A549 (cell line): ENCODE results near the gene PCGF6. TPM values are rescaled to one million over a fixed set of nuclear protein-coding genes. Genes with fewer than 3 reads are reported as not detected.
A peak's percentile ranks its signal among the peaks of the same experiment; 100 is the strongest.

Experiments
- ATAC-seq, 2 experiments: fragments of 200-7000 bp in 1 of 2; fragments of >200 bp in 1 of 2; cut with Nextera tagmentation in 1 of 2; cut with Tn5 transposase in 1 of 2; 3 replicates each; pipeline versions ENCODE4 v1.8.0 to v1.9.1; 2018 to 2020; ENCODE audit warnings: mild to moderate bottlenecking in 1 of 2, moderate library complexity in 1 of 2
- CTCF ChIA-PET: fragments of 300-600 bp; sonication (Branson Sonifier 250); formaldehyde crosslinking; extraction: SDS; loops from one replicate; lab custom pipeline; 2021; ENCODE audit warnings: antibody characterized with exemption, inconsistent platforms; lab: Yijun Ruan, JAX
- POLR2A ChIA-PET: fragments of 350-600 bp; formaldehyde crosslinking; extraction: SDS; loops from one replicate; lab custom pipeline; 2021; ENCODE audit warnings: antibody characterized with exemption, inconsistent platforms; lab: Yijun Ruan, JAX
- DNase-seq, 2 experiments: peaks; one replicate each; pipeline versions ENCODE4 v3.0.0 to v3.0.0-alpha.2; 2011 to 2016; ENCODE audit warnings: low read depth in 1 of 2, low spot score in 1 of 2
- FAIRE-seq: peaks from 2 replicates; lab custom pipeline; 2011; peaks lifted over from hg19 to GRCh38; lab: Jason Lieb, UNC
- H3K27ac ChIP-seq, 2 experiments: fragments of >200 bp; sonication (Bioruptor Twin); formaldehyde crosslinking; 3 replicates each; pipeline ENCODE4 v1.5.1; 2016 to 2017
- H3K4me1 ChIP-seq: fragments of >200 bp; sonication (Bioruptor Twin); formaldehyde crosslinking; 3 replicates; pipeline ENCODE4 v1.6.1; 2016
- H3K4me2 ChIP-seq: fragments of >200 bp; sonication (Bioruptor Twin); formaldehyde crosslinking; 3 replicates; pipeline ENCODE4 v1.6.1; 2016
- H3K4me3 ChIP-seq: fragments of >200 bp; sonication (Bioruptor Twin); formaldehyde crosslinking; 3 replicates; pipeline ENCODE4 v1.5.1; 2016
- H3K9me3 ChIP-seq: fragments of >200 bp; sonication (Bioruptor Twin); formaldehyde crosslinking; 3 replicates; pipeline ENCODE4 v1.6.1; 2016
- BCL3 ChIP-seq: fragments of >200 bp; sonication (Bioruptor Twin); formaldehyde crosslinking; IDR thresholded peaks from 3 replicates; pipeline ENCODE4 v1.6.1; 2016
- BHLHE40 ChIP-seq: IDR thresholded peaks from 2 replicates; pipeline ENCODE4 v1.6.1; 2012; ENCODE audit warnings: low read depth, low read length, inconsistent platforms
- CBX8 ChIP-seq: fragments of 200-600 bp; sonication (generic); IDR thresholded peaks from 2 replicates; pipeline ENCODE4 v1.6.1; 2016
- CEBPB ChIP-seq, 2 experiments: fragments of >200 bp in 1 of 2; sonication (Bioruptor Twin) in 1 of 2; formaldehyde crosslinking in 1 of 2; IDR thresholded peaks; 2 replicates each; pipeline ENCODE4 v1.6.1; 2012 to 2016
- CHD2 ChIP-seq: fragments of 150-350 bp; IDR thresholded peaks from 2 replicates; pipeline ENCODE4 v1.6.1; 2014; ENCODE audit warnings: low read length; ENCODE audit not compliant: partially characterized antibody
- E2F6 ChIP-seq: IDR thresholded peaks from 2 replicates; pipeline ENCODE4 v1.6.1; 2012; ENCODE audit warnings: low read depth, borderline replicate concordance
- EHMT2 ChIP-seq: fragments of 200-600 bp; sonication (generic); IDR thresholded peaks from 2 replicates; pipeline ENCODE4 v1.6.1; 2016; ENCODE audit warnings: antibody characterized with exemption, low read depth, mild to moderate bottlenecking, moderate library complexity
- FOXS1 ChIP-seq: fragments of 250-450 bp; sonication (Bioruptor Pico); IDR thresholded peaks from 2 replicates; pipeline ENCODE4 v1.5.0; 2020; ENCODE audit warnings: mild to moderate bottlenecking, moderate library complexity
- GATA3 ChIP-seq: IDR thresholded peaks from 2 replicates; pipeline ENCODE4 v1.6.1; 2012; ENCODE audit warnings: borderline replicate concordance
- HES2 ChIP-seq: fragments of >200 bp; sonication (Bioruptor Twin); formaldehyde crosslinking; IDR thresholded peaks from 2 replicates; pipeline ENCODE4 v1.6.1; 2016
- HOXA7 ChIP-seq: fragments of 250-450 bp; sonication (Bioruptor Pico); IDR thresholded peaks from 2 replicates; pipeline ENCODE4 v1.5.0; 2020; ENCODE audit warnings: mild to moderate bottlenecking, moderate library complexity
- JUN ChIP-seq, 2 experiments: fragments of >200 bp; sonication (Bioruptor Twin); formaldehyde crosslinking; IDR thresholded peaks; 2 replicates in 1 of 2; 3 replicates in 1 of 2; pipeline ENCODE4 v1.6.1; 2016 to 2017
- KDM5A ChIP-seq: fragments of 200-600 bp; sonication (generic); IDR thresholded peaks from 2 replicates; pipeline ENCODE4 v1.6.1; 2016; ENCODE audit warnings: antibody characterized with exemption, mild to moderate bottlenecking
- MAX ChIP-seq: IDR thresholded peaks from 2 replicates; pipeline ENCODE4 v1.6.1; 2012
- MYC ChIP-seq: IDR thresholded peaks from 2 replicates; pipeline ENCODE4 v1.6.1; 2012; ENCODE audit warnings: mild to moderate bottlenecking, inconsistent platforms, low read length, improper control_type of control experiment, borderline replicate concordance
- NR3C1 ChIP-seq: fragments of >200 bp; sonication (Bioruptor Twin); formaldehyde crosslinking; IDR thresholded peaks from 3 replicates; pipeline ENCODE4 v1.6.1; 2017
- PBX3 ChIP-seq: IDR thresholded peaks from 2 replicates; pipeline ENCODE4 v1.6.1; 2012
- POLR2A ChIP-seq: IDR thresholded peaks from 2 replicates; pipeline ENCODE4 v1.6.1; 2012; ENCODE audit warnings: mild to moderate bottlenecking, low read length
- RAD21 ChIP-seq, 2 experiments: fragments of >200 bp in 1 of 2; sonication (Bioruptor Twin) in 1 of 2; formaldehyde crosslinking in 1 of 2; IDR thresholded peaks in 1 of 2; conservative IDR thresholded peaks in 1 of 2; 2 replicates in 1 of 2; 3 replicates in 1 of 2; pipeline ENCODE4 v1.6.1; 2012 to 2018; ENCODE audit warnings: inconsistent platforms in 1 of 2
- REST ChIP-seq: fragments of 200-600 bp; sonication (generic); IDR thresholded peaks from 2 replicates; pipeline ENCODE4 v1.6.1; 2016; ENCODE audit warnings: antibody characterized with exemption, mild to moderate bottlenecking, moderate library complexity
- RFX5 ChIP-seq: fragments of 450-650 bp; IDR thresholded peaks from 2 replicates; pipeline ENCODE4 v1.7.1; 2014; ENCODE audit warnings: antibody characterized with exemption, mild to moderate bottlenecking, moderate library complexity
- SREBF2 ChIP-seq: fragments of 450-650 bp; IDR thresholded peaks from 2 replicates; pipeline ENCODE4 v1.6.1; 2014; ENCODE audit warnings: mild to moderate bottlenecking, moderate library complexity
- TFCP2L1 ChIP-seq: fragments of 250-450 bp; sonication (Bioruptor Pico); IDR thresholded peaks from 2 replicates; pipeline ENCODE4 v1.5.0; 2021; ENCODE audit warnings: mild to moderate bottlenecking
- WGBS: methylation state at CpG from one replicate; pipeline ENCODE4 v1.1.6; 2017; ENCODE audit errors: missing lambda C conversion rate; 5-methylcytosine and 5-hydroxymethylcytosine counted together
- polyA plus RNA-seq, 4 experiments: library from polyadenylated mRNA; depleted of rRNA in 3 of 4; stranded (reverse); fragments of >200 nt; fragmentation: RNase III in 1 of 4; extraction: RNeasy Plus Mini Kit Qiagen cat#74134 plus additional on column Dnase treatment in 1 of 4; gene quantifications; 2 replicates in 3 of 4; 3 replicates in 1 of 4; pipeline ENCODE4 v1.2.3, GENCODE V29; 2011 to 2017

PCGF6 gene
- polyA plus RNA-seq, 2 of the 4 experiments (the other 2 are of a cell fraction) = 11.3 to 17.6 TPM

- TF ChIP-seq MYC = peak; percentile 89; the same call in 1 of the 2 replicates
- TF ChIP-seq NR3C1 = no peak
- TF ChIP-seq FOXS1 (CRISPR knock-in tag) = no peak
- no peak for TF ChIP-seq REST
- TF ChIP-seq RFX5 = peak; percentile 57; the same call in 1 of the 2 replicates
- TF ChIP-seq MAX = peak; percentile 98
- TF ChIP-seq SREBF2 = no peak
- TF ChIP-seq PBX3 = peak; percentile 8; the same call in 1 of the 2 replicates
- TF ChIP-seq CHD2 = no peak
- TF ChIP-seq POLR2A = peak; percentile 94
- no peak for TF ChIP-seq HES2
- peak; percentile 93 for TF ChIP-seq BCL3
- 0 out of 2 replicates have a peak, but pooled peaks have one; percentile 27 for TF ChIP-seq KDM5A
- peak; percentile 59 to 77; a peak in 3 of 5 replicates for TF ChIP-seq JUN (IDR thresholded peaks at IDR 0.05)
- TF ChIP-seq BHLHE40 = no peak
- no peak for TF ChIP-seq EHMT2
- TF ChIP-seq GATA3 = 0 out of 2 replicates have a peak, but pooled peaks have one; percentile 38
- no peak for TF ChIP-seq CBX8
- no peak for TF ChIP-seq CEBPB (IDR thresholded peaks at IDR 0.05)
- TF ChIP-seq HOXA7 = no peak
- TF ChIP-seq RAD21 (conservative IDR thresholded peaks at IDR 0.05 in 1 of 2, IDR thresholded peaks at IDR 0.05 in 1 of 2) = no peak
- TF ChIP-seq TFCP2L1 (CRISPR knock-in tag) = no peak
- peak; percentile 82 for TF ChIP-seq E2F6
- peak; percentile 97 to 98 for DNase-seq
- no peak for FAIRE-seq
- ATAC-seq = peak; percentile 100
- ChIA-PET POLR2A (interaction anchor here (0.5 to 1.7 kb wide), 3 partner anchors 8 to 1282 kb away, joined by 3 to 7 read pairs (median 5); partner anchors contain the start of gene TAF5), CTCF (interaction anchor here (0.9 to 2.0 kb wide), 5 partner anchors 9 to 197 kb away, joined by 3 to 11 read pairs (median 4); partner anchors contain the start of gene TAF5)
- Histone ChIP-seq H3K9me3 (no peaks in the 10 kb centered on the region), H3K4me2 (peak within 1 kb of the TSS; percentile 98), H3K4me3 (peak within 1 kb of the TSS; percentile 88), H3K4me1 (peaks cover 28% of the 10 kb centered on the region), H3K27ac (peak within 1 kb of the TSS; percentile 90 to 96)
- 1% methylated on average over 51 of the region's 56 CpGs for WGBS
Observed at GRCh38 chr10:103396067-103396788, 45.3 kb upstream of the PCGF6 start, which contains the start of the genes ATP5MK and PDCD11. TSS of gene ATP5MK (minus strand) at chr10:103396475. CDS start at chr10:103392457, 4,018 bp downstream. TSS of gene PDCD11 (plus strand) at chr10:103396626. CDS start at chr10:103398427, 1,801 bp downstream.
